Ramos (cell line): Measurements from ENCODE around the gene PRSS53.
"Not testable (repeated sequence)": the region's sequence is repeated elsewhere in the genome, so short reads cannot be mapped to it uniquely, and the experiment has no call there.

Experiments used
- in situ Hi-C: fragments of 300-500 bp; cut with MboI; formaldehyde crosslinking; loops from one replicate; pipeline ENCODE4 v1.14.3; 2022; ENCODE audit warnings: low sequenced_read_pairs; ENCODE audit not compliant: unreplicated experiment

PRSS53 gene

DNA sequence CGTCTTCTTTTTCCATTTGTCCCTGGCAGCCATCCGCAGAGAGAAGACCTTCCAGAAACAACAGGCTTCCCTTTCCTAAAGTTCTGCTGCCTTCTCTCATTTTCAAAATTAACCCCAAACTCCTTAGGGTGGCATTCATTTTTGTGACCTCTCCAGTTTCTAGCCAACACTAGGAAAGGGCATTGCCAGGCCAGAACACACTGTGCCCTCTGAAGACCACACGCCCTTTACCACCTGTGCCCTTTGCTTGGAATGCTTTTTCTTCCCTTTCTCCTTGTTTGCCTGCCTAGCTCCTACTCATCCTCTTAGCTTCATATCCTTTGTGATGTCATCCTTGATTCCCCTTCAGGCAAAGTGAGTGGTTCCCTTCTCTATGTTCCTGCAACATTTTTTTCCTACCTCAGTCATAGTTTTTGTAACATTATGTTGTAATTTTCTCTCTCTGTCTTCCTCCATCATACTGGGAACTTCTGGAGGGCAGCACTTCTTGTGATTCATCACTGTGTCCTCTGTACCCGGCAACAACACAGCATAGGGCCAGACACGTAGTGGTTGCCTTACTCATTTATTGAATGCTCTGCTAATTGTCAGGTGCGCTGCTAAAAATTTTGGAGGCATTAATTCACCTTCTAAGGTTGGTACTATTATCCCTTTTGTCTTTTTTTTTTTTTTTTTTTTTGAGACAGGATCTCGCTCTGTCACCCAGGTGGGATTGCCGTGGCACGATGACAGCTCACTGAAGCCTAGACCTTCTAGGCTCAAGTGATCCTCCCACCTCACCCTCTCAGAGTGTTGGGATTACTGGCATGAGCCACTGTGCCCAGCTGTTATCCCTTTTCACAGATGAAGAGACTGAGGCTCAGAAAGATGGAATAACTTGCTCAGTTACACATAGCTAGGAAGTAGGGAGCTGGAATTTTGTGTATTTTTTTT is 29.7 kb upstream of the PRSS53 start:
- in situ Hi-C loops = no loop called here

DNA sequence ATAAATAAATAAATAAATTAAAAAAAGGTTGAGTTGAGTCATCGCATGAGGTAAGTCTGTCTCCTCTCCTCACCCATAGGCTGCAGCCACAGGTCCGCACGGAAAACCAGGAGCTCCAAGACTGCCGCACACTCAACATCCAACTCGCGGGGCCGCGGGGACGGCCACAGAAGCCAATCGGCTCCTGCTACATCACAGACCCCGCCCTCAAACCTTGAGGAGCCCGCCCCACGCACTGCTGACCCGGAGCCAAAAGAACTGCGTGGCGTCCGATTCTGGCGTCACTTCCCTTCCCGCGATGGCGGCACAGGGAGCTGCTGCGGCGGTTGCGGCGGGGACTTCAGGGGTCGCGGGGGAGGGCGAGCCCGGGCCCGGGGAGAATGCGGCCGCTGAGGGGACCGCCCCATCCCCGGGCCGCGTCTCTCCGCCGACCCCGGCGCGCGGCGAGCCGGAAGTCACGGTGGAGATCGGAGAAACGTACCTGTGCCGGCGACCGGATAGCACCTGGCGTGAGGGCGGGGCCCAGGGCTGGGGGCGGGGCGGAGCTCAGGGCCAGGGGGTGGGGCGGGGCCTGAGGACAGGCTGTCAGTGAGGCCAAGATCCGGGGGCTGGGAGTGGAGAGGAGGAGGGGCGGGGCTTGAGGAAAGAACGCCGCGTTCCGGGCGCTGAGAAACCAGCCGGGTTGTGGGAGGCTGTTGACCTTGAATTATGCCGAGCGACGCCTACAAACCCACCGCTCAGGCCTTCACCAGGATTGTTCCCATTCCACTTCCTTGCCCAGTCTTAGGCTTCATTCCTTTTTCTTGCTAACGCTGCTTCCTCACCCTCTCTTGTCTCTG is 28.9 kb upstream of the PRSS53 start, which contains the start of gene KAT8:
Gene KAT8, plus strand, starts transcription at position 281 of the 839 bp plus-strand sequence. Its CDS starts 18 bp downstream, at position 299.
- in situ Hi-C loops = no loop called here

DNA sequence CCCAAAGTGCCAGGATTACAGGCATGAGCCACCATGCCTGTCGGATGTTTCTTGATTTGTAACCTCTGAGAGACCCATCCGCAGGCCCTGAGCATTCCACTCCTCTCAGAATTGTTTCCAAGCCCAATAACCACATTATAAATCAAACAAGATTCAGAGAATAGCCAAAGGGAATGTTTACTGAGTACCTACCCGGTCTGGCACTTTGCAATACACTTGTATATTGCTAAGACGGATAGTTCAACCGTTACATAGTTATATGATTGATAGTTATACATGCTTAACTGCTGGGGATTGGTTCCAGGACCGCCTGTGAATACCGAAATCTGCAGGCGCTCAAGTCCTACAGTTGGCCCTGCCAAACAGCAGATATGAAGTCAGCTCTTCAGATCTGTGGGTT is 25.7 kb upstream of the PRSS53 start:
- in situ Hi-C loops = no loop called here

DNA sequence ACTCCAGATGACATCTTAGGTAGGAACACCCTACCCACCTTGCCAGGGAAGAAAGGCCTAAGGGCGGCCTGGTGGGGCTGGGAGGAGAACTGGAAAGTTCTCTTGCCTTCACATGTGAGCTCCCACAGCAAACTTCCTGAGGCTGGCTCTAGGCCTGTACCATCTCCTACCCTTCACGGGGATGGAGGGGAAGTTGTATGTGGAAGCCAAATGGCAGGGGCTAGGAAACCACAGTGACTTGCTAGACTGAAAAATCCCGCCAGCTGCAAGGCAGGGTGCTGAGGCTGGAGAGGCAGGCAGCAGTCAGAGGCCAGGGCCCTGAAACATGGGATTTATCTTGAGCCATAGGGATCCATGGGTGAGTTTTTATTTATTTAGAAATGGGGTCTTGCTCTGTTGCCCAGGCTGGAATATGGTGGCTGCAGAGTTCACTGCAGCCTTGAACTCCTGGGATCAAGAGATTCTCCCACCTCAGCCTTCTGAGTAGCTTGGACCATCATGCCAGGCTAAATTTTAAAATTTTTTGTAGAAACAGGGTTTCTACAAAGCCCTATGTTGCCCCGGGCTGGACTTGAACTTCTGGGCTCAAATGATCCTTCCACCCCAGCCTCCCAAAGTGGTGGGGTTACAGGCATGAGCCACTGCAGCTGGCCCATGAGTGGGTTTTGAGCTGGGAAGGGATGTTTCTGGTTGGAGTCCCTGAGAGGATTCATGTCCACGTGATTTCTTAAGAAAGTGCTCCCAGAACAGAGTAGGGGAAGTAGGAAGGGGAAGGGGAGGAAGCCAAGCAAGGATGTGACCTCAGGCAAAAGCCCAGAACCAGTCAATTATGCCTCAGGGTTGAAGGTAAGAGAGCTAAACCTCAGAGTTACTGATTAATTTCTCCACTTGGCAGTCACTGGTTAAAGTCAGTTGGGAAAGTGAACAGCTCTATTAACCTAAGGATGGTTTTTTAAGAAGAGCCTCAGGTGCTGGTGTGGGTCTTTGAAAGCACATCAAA is 24.7 kb upstream of the PRSS53 start:
- in situ Hi-C loops = no loop called here

DNA sequence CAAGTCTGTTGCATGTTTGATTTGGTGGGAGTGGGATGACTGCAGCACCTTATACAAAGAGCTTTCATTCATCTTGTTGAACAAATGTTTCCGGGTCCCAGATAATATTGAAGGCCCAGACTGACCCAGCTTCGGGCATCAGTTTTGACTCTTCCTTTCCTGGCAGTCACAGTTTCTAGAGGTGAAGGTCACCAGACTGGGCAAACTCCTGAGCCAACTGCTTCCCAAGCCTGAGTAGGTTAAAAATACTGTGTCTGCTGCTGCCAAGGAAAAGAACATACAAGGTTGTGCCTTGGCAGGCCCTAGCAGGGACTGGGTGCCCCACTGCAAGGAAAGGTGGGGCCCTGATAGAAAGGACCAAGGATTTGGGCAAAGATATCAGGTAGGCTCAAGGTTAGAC is 24.0 kb upstream of the PRSS53 start:
- in situ Hi-C loops = no loop called here

DNA sequence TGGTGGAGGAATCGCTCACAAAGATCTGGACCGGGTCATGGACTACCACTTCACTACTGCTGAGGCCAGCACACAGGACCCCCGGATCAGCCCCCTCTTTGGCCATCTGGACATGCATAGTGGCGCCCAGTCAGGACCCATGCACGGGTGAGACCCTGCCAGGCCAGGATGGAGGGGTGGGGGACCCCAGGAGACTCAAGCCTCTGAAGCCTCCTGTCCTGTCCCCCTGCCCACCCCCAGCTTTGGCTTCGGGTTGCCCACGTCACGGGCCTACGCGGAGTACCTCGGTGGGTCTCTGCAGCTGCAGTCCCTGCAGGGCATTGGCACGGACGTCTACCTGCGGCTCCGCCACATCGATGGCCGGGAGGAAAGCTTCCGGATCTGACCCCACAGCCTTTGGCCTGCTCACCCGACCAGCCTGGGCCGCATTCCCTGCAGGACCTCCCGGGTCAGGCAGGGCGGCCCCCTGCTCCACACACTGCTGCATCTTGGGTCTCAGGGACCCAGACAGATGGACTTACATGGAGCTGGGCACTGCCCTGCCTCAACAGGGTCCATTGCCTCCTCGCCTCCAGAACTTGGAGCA is 23.2 kb upstream of the PRSS53 start:
- in situ Hi-C loops = no loop called here

DNA sequence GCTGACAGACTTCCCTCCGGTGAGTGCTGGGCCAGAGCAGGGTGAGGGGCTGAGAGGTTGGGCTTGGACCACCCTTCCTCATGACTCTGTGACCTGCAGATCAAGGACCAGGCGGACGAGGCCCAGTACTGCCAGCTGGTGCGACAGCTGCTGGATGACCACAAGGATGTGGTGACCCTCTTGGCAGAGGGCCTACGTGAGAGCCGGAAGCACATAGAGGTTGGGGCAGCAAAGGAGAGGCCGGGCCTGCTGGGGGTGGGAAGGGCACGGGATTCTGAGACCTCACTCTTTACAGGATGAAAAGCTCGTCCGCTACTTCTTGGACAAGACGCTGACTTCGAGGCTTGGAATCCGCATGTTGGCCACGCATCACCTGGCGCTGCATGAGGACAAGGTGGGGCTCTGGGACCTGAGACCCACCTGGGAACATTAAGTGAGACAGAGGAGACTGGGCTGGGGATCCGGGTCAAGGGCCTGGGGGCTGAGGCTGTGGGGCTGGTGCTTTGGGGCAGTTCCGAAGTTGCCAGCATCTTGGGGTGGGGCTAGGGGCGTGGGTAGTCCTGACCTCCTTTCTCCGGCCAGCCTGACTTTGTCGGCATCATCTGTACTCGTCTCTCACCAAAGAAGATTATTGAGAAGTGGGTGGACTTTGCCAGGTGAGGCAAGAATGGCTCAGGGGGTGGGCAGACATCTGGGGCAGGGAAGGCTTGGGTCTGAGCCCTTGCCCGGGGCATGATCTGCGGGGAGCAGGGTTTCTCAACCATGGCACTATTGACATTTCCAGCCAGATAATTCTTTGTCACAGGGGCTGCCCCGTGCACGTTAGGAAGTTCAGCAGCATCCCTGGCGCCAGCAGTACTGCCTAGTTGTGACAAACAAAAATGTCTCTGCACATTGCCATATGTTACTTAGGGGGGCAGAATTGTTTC is 21.6 kb upstream of the PRSS53 start:
- in situ Hi-C loops = no loop called here

DNA sequence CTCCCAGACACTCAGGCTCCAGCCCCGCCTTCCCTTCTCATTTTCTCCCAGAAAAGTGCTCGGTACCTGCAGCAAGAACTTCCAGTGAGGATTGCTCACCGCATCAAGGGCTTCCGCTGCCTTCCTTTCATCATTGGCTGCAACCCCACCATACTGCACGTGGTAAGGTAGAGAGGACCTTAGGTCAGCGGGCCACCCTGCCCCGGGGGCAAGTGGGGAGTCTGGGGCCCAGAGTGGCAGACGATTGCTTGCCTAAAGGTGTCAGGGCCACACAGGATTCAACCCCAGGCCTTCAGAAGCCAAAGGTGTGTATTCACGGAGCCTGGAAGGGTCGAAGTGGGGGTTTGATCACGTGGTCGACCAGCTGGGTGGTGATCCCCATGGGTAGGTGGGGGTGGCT is 20.9 kb upstream of the PRSS53 start:
- in situ Hi-C loops = no loop called here

DNA sequence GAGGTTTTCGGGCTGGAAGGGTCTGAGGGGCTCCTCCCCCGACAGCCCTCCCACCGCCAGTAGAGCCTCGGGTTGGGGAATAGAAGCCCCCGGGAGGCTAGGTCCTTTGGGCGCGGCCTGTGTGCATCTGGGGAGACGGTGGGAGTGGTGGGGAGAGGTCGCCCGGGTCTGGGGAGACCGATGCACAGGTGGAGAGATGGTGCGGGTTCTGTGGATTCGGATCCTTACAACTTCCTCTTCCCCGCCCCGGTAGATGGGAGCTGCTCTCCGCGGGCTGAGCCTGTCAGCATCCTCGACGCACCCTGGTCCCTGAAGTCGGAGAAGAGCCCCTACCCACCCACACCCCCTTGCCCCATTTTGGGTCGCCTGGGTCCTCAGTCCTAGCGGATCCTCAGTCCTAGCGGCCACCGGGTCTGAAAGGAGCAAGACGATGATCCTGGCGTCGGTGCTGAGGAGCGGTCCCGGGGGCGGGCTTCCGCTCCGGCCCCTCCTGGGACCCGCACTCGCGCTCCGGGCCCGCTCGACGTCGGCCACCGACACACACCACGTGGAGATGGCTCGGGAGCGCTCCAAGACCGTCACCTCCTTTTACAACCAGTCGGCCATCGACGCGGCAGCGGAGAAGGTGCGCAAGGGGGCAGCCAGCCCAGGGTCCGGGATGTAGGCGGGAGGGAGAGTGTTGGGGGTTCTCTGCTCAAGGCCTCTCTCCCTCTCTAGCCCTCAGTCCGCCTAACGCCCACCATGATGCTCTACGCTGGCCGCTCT is 20.2 kb upstream of the PRSS53 start:
- in situ Hi-C loops = no loop called here

DNA sequence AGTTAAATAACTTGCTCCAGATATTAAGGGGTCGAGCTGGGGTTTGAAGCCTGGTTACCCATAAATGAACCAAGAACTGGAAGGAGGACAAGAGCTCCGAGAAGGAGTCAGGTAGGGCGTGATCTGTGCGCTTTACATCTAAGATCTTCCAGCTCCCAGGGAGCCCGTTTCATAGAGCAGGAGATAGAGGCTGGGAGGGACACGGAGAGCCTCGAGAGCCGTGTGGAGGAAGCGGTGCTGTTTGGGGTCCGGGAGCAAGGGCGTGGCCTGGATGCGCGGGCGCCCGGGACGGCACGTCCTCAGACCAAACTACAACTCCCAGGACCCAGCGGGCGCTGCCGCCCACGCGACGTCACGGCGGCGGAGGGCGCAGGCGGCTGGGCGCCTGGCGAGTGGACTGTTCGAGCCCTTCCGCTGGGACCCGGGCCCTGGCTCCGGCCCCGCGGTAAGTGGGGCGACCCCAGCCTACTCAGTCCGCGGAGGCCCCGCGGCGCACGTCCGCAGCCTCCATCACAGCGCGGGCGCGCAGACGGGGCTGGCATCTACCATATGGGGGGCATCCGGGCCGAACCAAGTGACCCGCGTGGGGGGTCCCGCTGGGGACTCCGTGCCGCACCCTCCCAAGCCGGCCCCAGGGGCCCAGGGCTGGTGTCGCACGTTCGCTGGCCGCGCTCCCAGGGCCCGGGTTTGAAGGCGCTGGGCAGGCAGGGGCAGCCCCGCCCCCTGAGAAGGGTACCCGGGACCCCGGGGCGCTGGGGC is 19.5 kb upstream of the PRSS53 start, which contains the start of gene BCKDK:
Gene BCKDK, plus strand, starts transcription at position 352 of the 759 bp plus-strand sequence. CDS start 838 bp downstream, outside the sequence.
- in situ Hi-C loops = no loop called here

DNA sequence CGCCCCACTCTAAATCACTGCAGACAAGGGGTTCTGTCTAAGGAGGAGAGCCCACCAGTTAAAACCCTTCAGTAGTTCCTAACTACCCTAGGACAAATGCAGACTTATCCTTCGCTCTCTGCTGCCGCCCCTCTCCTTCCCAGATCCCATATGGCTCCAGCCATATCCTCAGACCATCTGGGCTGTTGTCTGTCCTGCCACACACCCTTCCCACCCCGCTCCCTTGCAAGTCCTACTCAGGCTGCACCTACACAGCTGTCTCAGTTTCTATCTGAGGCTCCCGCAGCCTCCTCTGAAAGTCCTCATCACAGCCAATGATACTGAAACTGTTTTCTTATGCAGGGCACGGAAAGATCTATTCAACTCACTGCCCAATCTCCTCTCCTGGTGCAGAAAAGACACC is 18.7 kb upstream of the PRSS53 start:
- in situ Hi-C loops = no loop called here

DNA sequence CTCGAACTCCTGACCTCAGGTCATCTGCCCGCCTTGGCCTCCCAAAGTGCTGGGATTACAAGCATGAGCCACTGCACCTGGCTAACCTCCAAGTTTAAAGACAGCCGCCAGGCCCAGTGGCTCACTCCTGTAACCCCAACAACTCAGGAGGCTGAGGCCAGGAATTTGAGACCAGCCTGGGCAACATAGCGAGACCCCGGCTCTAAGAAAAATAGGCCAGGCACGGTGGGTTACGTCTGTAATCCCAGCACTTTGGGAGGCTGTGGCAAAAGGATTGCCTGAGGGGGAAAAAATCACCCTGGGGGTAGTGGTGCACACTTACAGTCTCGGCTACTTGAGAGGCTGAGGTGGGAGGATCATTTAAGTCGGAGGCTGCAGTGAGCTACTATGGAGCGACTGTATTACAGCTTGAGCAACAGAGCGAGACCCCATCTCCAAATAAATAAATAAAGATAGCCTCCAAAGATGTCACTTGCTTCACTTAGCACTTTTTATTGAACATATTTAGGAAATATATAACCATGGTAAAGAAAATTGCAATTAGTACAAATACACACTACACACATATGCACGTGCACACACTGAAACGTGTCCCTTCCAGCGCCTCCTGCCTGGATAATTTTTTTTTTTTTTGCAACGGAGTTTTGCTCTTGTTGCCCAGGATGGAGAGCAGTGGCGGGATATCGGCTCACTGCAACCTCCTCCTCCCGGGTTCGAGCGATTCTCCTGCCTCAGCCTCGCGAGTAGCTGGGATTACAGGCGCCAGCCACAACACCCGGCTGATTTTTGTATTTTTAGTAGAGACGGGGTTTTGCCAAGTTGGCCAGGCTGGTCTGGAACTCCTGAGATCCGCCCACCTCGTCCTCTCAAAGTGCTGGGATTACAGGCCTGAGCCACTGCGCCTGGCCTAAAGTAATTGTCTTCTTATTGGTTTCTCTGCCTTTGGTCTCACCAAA is 18.0 kb upstream of the PRSS53 start:
- in situ Hi-C loops = no loop called here

DNA sequence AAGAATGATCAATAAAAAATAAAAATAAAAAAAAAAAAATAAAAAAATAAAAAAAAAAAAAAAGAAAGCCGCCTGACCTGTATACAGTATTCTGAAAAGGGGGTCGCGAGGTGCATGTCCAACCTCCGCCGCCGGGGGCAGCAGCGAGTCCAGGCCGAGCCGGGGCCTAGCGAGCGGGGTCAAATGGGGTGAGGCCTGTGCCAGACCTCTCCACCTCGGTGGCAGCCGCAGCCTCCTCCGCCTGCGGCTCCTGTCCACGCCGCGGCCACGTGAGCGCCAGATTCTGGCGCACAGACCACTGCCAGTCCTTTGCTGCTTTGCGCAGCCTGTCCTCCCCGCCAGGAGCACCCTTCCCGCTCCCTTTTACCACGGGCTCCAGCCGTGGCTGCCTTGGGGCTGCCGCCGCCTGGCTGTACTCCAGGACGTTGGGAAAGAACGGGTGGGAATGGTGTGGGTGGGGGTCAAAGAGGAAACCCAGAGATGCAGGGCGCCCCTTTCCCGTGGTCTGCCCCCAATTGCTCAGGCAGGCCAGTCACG is 17.0 kb upstream of the PRSS53 start:
- in situ Hi-C loops = no loop called here

DNA sequence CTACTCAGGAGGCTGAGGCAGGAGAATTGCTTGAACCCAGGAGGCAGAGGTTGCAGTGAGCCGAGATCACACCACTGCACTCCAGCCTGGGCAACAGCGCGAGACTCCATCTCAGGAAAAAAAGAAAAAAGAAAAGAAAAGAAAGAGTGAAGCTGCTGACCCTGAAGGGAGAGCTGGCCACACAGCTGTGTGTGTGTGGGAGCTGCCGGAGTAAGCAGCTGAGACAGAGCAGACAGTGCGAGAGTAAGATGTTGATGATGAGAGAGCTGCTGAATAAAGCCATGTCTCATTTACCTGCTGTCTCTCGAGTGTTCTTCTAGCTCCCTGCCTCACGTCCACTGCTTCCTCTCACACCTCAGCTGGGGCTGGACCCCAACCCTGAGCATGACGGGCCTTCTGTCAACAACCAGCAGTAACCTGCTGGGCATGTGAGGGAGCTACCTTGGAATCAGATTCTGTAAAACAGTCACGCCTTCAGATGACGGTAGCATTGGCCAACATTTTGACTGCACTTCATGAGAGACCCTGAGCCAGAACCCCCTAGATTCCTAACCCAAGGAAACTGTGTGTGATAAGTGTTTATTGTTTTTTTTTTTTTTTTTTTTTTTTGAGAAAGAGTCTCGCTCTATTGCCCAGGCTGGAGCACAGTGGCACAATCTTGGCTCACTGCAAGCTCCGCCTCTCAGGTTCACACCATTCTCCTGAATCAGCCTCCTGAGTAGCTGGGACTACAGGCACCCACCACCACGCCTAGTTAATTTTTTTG is 12.3 kb upstream of the PRSS53 start:
- in situ Hi-C loops = not testable (repeated sequence)
